PC-9 (cell line): ENCODE measurements around the gene KLHL35.

ENCODE experiments used
- EZH2 ChIP-seq: fragments of 200-600 bp; sonication (generic); IDR thresholded peaks from 2 replicates; pipeline ENCODE4 v1.8.0; 2017; ENCODE audit warnings: antibody characterized with exemption, low read depth
- TF ChIP-seq, protein P1 (sequence below): fragments of 200-600 bp; sonication (generic); conservative IDR thresholded peaks from 2 replicates; pipeline ENCODE4 v1.6.1; 2017; ENCODE audit warnings: mixed run types, antibody characterized with exemption, mild to moderate bottlenecking, moderate library complexity

GRCh38 chr11:75398906-75399305 is 34.1 kb downstream of the KLHL35 start:
- no peak for TF ChIP-seq EZH2
- TF ChIP-seq, protein P1, sequence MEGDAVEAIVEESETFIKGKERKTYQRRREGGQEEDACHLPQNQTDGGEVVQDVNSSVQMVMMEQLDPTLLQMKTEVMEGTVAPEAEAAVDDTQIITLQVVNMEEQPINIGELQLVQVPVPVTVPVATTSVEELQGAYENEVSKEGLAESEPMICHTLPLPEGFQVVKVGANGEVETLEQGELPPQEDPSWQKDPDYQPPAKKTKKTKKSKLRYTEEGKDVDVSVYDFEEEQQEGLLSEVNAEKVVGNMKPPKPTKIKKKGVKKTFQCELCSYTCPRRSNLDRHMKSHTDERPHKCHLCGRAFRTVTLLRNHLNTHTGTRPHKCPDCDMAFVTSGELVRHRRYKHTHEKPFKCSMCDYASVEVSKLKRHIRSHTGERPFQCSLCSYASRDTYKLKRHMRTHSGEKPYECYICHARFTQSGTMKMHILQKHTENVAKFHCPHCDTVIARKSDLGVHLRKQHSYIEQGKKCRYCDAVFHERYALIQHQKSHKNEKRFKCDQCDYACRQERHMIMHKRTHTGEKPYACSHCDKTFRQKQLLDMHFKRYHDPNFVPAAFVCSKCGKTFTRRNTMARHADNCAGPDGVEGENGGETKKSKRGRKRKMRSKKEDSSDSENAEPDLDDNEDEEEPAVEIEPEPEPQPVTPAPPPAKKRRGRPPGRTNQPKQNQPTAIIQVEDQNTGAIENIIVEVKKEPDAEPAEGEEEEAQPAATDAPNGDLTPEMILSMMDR, result no peak
